GM20000 (cell line): ENCODE data around the gene ABCG5.

Experiments
- DNase-seq: peaks from one replicate; pipeline ENCODE4 v3.0.0; 2012; ENCODE audit warnings: low spot score
- TF ChIP-seq, protein P1 (sequence below): IDR thresholded peaks from 2 replicates; pipeline ENCODE4 v1.5.1; 2012; ENCODE audit warnings: mild to moderate bottlenecking, control low read depth; ENCODE audit errors: extremely low read depth, missing control alignments

Gene ABCG5

DNA sequence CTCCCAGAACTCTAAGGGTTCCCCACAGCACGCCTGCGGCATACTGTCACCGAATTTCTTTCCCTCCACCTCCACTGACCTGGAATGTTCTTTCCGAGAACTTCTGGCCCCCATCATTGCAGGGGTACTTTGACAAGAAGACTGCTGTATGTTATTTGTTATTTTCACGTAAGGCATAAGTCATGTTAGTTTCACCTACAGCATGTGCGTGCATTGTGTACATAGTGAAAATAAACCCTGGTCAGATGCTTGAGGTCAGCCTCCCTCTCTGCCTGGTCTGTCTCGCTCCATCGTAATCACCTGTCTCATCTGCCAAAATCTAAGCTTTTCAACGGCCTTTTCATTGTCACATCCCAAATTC lies 4.2 kb upstream of the ABCG5 start:
- peak; percentile 1 for DNase-seq
- TF ChIP-seq, protein P1, sequence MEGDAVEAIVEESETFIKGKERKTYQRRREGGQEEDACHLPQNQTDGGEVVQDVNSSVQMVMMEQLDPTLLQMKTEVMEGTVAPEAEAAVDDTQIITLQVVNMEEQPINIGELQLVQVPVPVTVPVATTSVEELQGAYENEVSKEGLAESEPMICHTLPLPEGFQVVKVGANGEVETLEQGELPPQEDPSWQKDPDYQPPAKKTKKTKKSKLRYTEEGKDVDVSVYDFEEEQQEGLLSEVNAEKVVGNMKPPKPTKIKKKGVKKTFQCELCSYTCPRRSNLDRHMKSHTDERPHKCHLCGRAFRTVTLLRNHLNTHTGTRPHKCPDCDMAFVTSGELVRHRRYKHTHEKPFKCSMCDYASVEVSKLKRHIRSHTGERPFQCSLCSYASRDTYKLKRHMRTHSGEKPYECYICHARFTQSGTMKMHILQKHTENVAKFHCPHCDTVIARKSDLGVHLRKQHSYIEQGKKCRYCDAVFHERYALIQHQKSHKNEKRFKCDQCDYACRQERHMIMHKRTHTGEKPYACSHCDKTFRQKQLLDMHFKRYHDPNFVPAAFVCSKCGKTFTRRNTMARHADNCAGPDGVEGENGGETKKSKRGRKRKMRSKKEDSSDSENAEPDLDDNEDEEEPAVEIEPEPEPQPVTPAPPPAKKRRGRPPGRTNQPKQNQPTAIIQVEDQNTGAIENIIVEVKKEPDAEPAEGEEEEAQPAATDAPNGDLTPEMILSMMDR = no peak

DNA sequence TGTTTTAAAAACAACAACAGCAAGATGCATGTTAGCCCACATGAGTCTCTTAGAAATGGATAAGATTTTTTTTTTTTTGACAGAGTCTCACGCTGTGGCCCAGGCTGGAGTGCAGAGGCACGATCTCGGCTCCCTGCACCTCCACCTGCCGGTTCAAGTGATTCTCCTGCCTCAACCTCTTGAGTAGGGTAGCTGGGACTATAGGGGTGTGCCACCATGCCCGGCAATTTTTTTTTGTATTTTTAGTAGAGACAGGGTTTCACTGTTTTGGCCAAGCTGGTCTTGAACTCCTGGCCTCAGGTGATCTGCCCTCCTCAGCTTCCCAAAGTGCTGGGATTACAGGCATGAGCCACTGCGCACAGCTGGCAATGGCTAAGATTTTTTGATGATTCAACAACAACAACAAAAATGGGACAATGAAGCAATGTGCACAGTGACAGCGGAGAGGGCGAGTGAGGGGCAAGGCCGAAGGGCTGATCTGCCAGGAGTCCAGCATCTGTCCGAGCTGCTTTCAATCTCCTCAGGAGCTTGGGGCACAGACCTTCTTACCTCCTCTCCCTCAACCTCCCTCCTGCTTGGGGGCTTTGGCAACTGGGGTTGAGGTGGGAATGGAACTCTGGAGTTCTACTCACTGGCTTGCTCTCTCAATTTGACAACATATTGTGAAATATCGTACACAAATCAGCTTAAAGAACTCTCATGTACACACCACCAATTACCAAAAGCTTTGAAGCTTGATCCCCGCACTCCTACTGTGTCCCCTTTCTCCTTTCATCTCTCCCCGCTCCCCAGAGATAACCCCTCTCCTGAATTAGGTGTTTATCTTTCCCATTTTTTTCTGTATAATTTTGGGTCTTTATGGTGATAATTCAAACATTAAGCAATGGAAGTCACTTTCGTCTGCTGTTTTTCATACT lies 3.6 kb upstream of the ABCG5 start:
- peak; percentile 2 for DNase-seq
- TF ChIP-seq, protein P1 = no peak

DNA sequence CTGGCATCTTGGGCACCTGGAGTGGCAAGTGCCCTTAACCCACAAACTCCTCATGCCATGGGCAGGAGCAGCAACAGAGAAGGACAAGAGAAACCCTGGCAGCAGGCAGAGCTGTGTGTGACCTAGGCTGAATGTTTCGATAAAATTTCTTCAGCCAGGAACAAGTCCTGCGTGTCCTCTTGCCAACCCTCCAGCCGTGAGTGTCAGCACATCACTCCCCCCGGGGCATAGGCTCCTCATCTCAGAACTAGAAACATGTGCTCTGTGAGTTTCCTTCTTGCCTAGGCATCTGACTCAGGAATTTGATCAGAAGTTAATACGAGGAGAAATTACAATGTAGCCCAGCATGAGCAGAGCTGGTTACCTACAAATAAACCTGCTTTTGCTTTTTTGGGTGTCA lies 2.3 kb upstream of the ABCG5 start:
- peak; percentile 1 for DNase-seq

DNA sequence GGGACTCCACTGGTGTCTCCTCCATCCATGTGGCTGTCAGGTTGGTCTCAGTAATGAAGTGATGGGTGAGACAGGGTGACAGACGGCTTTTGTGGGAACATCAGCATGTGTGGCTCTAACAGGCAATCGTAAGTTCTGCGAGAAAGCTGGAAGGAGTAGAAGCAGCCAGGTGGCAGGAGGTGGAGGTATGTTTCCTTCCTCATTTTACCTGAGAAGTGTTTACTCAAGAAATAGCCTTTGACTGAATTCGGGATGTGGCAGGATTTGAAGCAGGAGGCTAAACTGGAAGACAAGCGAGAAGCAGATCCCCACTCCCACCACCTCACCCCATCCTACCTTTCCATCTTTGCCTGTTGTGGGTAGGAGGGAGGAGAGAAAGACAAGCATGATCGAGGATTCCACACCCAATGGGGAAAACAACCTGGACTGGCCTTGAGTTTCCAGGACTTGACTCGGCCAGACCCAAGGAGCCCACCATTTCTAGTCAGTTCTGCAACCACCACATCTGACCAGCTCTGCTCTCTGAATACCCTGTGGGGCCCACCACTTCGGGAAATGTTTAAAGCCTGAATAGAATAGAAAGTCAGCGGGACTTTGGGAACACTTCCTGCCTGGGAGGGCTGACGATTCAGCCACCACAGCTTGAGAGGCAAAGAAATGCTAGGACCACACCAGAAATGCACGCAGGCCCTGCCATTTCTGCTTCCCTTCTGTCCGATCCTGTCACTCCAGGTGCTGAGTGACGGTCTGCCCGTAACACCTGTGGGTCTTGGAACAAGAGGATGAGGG lies 1.3 kb upstream of the ABCG5 start:
- TF ChIP-seq, protein P1 = no peak
- DNase-seq = peak; percentile 1

More for the DNA sequence above, 2.3 kb upstream of the ABCG5 start:
- TF ChIP-seq, protein P1 = no peak

DNA sequence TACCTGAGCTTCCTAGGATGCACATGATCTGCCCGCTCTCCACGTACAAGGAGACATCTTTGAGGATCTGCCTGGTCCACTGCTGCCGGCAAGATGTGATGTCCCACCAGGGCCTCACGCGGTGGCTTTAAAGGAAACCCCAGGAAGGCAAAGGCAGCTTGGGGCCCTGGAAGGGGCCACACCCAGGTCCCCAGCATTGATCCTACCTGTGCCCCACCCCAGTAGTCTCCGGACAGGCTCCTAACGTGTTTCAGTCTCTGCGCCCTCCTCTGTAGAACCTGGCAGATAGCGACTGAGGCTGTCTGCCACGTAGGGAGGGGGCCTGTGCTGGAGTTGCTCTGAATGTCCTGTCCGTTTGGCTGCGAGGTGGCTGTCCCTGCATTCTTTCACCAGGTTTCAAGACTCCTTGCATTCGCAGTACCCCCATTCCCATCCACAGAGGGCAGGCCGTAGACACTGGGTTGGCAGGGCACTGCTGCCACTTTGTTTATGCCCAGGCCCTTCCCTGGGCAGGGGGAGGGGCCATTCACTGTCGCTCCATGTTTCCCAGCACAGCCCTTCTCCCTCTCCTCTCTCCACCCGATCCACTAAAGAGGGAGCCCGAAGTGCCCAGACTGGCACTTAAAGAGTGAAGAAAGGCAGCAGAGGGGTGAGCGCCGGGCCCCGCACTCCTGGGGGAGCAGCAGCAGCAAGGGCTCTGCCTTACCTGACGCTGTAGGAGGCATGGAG lies 644 bp downstream of the ABCG5 start:
- DNase-seq = no peak
- TF ChIP-seq, protein P1 = no peak

DNA sequence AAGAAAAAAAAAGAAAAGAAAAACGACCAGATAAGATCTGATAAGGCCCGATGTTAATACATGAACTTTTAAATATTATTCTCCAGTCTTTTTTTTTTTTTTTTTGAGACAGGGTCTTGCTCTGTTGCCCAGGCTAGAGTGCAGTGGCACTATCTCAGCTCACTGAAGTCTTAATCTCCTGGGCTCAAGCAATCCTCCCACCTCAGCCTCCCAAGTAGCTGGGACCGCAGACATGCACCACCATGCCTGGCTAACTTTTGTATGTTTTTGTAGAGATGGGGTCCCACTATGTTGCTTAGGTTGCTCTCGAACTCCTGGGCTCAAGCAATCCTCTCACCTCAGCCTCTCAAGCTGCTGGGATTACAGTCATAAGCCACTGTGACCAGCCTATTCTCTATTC lies 1.6 kb downstream of the ABCG5 start:
- TF ChIP-seq, protein P1 = no peak
- DNase-seq = no peak
